Measurements from ENCODE around the gene NAV2. TPM values are rescaled to one million over a fixed set of nuclear protein-coding genes. Genes with fewer than 3 reads are reported as not detected.
"Not testable (repeated sequence)": the region's sequence is repeated elsewhere in the genome, so short reads cannot be mapped to it uniquely, and the experiment has no call there.

The NAV2 gene
- total RNA-seq, 1 donor from 2014 or later: 10.3 TPM

DNA sequence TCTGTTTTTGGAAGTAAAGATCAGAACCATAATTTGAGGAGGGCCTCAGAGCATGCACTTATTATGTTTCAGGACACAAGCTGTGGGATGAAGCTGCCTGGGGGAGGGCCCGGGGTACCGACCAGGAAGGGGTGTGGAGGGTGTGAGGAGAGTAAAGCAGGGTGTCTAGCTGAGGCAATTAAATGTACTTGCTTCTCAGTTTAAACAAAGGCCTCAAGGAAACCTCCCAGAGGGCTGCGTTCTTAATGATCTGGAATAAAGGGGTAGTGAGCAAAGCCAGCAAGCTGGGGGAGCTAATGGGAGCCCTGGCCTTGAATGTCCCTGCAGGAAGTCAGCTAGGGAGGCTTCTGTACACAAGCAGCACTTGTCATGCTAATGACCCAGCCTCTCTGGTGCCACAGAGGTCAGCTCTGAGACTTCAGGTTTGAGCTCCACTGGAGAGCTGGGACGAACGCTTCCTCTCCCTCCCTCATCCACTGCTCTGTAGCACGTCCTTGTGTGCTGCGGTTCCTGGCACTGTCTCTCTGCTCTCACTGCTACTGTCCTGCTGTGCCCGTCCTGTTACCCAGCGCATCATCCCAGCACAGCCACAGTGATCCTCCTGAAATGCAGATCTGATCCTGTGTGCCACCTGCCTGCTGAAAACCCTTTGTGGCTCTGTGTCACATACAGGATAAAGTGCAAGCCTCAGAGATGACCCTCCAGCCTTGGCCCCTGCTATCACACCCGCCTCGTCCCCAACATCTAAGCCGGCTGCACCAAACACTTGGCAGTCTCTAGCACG lies 287.9 kb downstream of the NAV2 start:
- peaks cover under 1% of the 10 kb centered on the region for H3K27me3 Mint-ChIP-seq
- no peaks in the 10 kb centered on the region for H3K4me1 Mint-ChIP-seq
- H3K27ac Mint-ChIP-seq: no peak overlapping the region
- TF ChIP-seq, protein P1, sequence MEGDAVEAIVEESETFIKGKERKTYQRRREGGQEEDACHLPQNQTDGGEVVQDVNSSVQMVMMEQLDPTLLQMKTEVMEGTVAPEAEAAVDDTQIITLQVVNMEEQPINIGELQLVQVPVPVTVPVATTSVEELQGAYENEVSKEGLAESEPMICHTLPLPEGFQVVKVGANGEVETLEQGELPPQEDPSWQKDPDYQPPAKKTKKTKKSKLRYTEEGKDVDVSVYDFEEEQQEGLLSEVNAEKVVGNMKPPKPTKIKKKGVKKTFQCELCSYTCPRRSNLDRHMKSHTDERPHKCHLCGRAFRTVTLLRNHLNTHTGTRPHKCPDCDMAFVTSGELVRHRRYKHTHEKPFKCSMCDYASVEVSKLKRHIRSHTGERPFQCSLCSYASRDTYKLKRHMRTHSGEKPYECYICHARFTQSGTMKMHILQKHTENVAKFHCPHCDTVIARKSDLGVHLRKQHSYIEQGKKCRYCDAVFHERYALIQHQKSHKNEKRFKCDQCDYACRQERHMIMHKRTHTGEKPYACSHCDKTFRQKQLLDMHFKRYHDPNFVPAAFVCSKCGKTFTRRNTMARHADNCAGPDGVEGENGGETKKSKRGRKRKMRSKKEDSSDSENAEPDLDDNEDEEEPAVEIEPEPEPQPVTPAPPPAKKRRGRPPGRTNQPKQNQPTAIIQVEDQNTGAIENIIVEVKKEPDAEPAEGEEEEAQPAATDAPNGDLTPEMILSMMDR (IDR thresholded peaks at IDR 0.05): no peak
- CTCF ChIA-PET: no interaction called here
- ATAC-seq (ENCODE audit: low read depth) (no peak), DNase-seq (no peak)
- POLR2A ChIA-PET: no interaction called here
- intact Hi-C loops (cut with micrococcal nuclease): no loop called here
- H3K36me3 Mint-ChIP-seq (ENCODE audit: low read depth): no peaks in the 10 kb centered on the region
- H3K4me3 Mint-ChIP-seq: no peak overlapping the region
- no peaks in the 10 kb centered on the region for H3K9me3 Mint-ChIP-seq

GRCh38 chr11:20002312-20003216 lies 289.9 kb downstream of the NAV2 start:
- TF ChIP-seq, protein P1 (IDR thresholded peaks at IDR 0.05): no peak
- no peak for DNase-seq
- H3K4me1 Mint-ChIP-seq: no peaks in the 10 kb centered on the region
- no peak overlapping the region for H3K27ac Mint-ChIP-seq
- POLR2A ChIA-PET: no interaction called here
- intact Hi-C loops (cut with micrococcal nuclease): no loop called here
- H3K36me3 Mint-ChIP-seq (ENCODE audit: low read depth): no peaks in the 10 kb centered on the region
- no peak overlapping the region for H3K4me3 Mint-ChIP-seq
- CTCF ChIA-PET: no interaction called here
- peaks cover 4% of the 10 kb centered on the region for H3K27me3 Mint-ChIP-seq
- no peaks in the 10 kb centered on the region for H3K9me3 Mint-ChIP-seq
- no peak for ATAC-seq (ENCODE audit: low read depth)

- ATAC-seq (ENCODE audit: low read depth): no peak
- H3K27me3 Mint-ChIP-seq: peaks cover 4% of the 10 kb centered on the region
- intact Hi-C loops (cut with micrococcal nuclease): no loop called here
- ChIA-PET CTCF (no interaction called here), POLR2A (no interaction called here)
- no peaks in the 10 kb centered on the region for H3K9me3 Mint-ChIP-seq
- H3K4me1 Mint-ChIP-seq: no peaks in the 10 kb centered on the region
- H3K36me3 Mint-ChIP-seq (ENCODE audit: low read depth): no peaks in the 10 kb centered on the region
- DNase-seq: no peak
- no peak overlapping the region for H3K27ac Mint-ChIP-seq
- TF ChIP-seq, protein P1 (IDR thresholded peaks at IDR 0.05): no peak
- no peak overlapping the region for H3K4me3 Mint-ChIP-seq
Measured at GRCh38 chr11:20003351-20003750, 290.7 kb downstream of the NAV2 start.

DNA sequence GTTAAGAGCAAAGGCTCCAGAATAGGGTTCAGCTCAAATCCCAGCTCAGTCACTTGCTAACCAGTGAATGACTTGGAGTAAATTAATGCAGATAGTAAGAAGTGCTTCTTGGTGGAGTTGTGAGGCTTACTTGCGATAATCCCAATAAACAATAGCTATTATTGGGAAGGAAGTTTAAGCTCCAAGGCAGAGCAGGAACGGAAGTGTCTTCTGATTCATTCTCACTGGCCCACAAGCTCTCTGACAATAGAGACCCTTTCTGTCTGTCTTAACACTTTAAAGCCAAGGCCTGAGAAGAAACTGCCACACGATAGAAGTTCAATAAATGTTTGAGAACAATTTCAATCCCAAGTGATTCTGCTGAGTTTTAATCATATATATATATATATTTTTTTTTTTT lies 292.2 kb downstream of the NAV2 start:
- Mint-ChIP-seq H3K27me3 (peaks cover 4% of the 10 kb centered on the region), H3K36me3 (ENCODE audit: low read depth) (no peaks in the 10 kb centered on the region), H3K9me3 (no peaks in the 10 kb centered on the region), H3K4me3 (no peak overlapping the region), H3K4me1 (no peaks in the 10 kb centered on the region), H3K27ac (no peak overlapping the region)
- TF ChIP-seq, protein P1 (IDR thresholded peaks at IDR 0.05): no peak
- ATAC-seq (ENCODE audit: low read depth) (no peak), DNase-seq (no peak)
- intact Hi-C loops (cut with micrococcal nuclease): no loop called here
- ChIA-PET POLR2A (no interaction called here), CTCF (no interaction called here)

DNA sequence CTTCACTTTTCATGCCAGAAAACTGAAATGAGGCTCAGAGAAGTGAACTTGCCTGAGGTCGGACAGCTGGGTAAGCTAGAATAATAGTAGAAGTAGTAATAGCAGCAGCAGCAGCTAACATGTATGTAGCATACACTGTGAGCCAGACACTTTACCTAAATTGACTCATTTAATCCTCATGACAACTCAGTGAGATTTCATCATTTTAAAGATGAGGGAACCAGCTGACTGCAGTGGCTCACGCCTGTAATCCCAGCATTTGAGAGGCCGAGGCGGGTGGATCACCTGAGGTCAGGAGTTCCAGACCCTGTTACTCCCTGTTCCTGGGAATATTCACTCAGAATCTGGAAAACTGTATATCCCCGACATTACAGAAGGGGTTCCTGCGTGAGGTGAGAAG lies 293.1 kb downstream of the NAV2 start:
- ChIA-PET POLR2A (no interaction called here), CTCF (no interaction called here)
- H3K27me3 Mint-ChIP-seq: peaks cover 4% of the 10 kb centered on the region
- no peak overlapping the region for H3K27ac Mint-ChIP-seq
- H3K4me1 Mint-ChIP-seq: no peaks in the 10 kb centered on the region
- TF ChIP-seq, protein P1 (IDR thresholded peaks at IDR 0.05): no peak
- DNase-seq (no peak), ATAC-seq (ENCODE audit: low read depth) (no peak)
- H3K9me3 Mint-ChIP-seq: no peaks in the 10 kb centered on the region
- H3K4me3 Mint-ChIP-seq: no peak overlapping the region
- no peaks in the 10 kb centered on the region for H3K36me3 Mint-ChIP-seq (ENCODE audit: low read depth)
- intact Hi-C loops (cut with micrococcal nuclease): no loop called here

- H3K36me3 Mint-ChIP-seq (ENCODE audit: low read depth); H3K4me1 Mint-ChIP-seq; ATAC-seq (ENCODE audit: low read depth); CTCF ChIA-PET; H3K4me3 Mint-ChIP-seq; H3K27ac Mint-ChIP-seq; DNase-seq; H3K27me3 Mint-ChIP-seq; intact Hi-C loops (cut with micrococcal nuclease); POLR2A ChIA-PET; H3K9me3 Mint-ChIP-seq: not testable (repeated sequence)
Measured at GRCh38 chr11:20006618-20007017, 294.0 kb downstream of the NAV2 start.

All from activated B cell treated with CpG ODN at 0.5 μM for 24 hours (primary cell).